GM06990 (cell line): ENCODE measurements around the gene CORO2B.

ENCODE experiments used
- DNase-seq: peaks from one replicate; pipeline ENCODE4 v3.0.0-alpha.2; 2011; ENCODE audit not compliant: insufficient read length; ENCODE audit errors: extremely low read depth
- H3K27me3 ChIP-seq: replicated peaks from 2 replicates; pipeline ENCODE4 v1.6.0; 2011; ENCODE audit warnings: low read length; ENCODE audit not compliant: control insufficient read depth, insufficient read depth
- H3K36me3 ChIP-seq: 2 replicates; pipeline ENCODE4 v1.5.1; 2011; ENCODE audit warnings: low read length; ENCODE audit not compliant: control insufficient read depth, insufficient read depth
- H3K4me3 ChIP-seq: replicated peaks from 2 replicates; pipeline ENCODE4 v1.5.1; 2011; ENCODE audit warnings: low read depth, mild to moderate bottlenecking, control low read depth, low read length
- CTCF ChIP-seq: IDR thresholded peaks from 2 replicates; pipeline ENCODE4 v1.5.1; 2011; ENCODE audit warnings: low read length, control low read depth, mild to moderate bottlenecking, inconsistent platforms; ENCODE audit not compliant: insufficient read depth, poor library complexity, severe bottlenecking

The CORO2B gene

GRCh38 chr15:68554721-68555678 is 23.8 kb upstream of the CORO2B start:
- no peak for TF ChIP-seq CTCF
- no peaks in the 10 kb centered on the region for H3K36me3 ChIP-seq
- DNase-seq = no peak
- no peak overlapping the region for H3K4me3 ChIP-seq
- H3K27me3 ChIP-seq = peaks cover 3% of the 10 kb centered on the region; the same call in 1 of the 2 replicates

- Histone ChIP-seq H3K27me3 (peaks cover 4% of the 10 kb centered on the region; the same call in 1 of the 2 replicates), H3K36me3 (no peaks in the 10 kb centered on the region), H3K4me3 (no peak overlapping the region)
- TF ChIP-seq CTCF = no peak
- no peak for DNase-seq
Observed at GRCh38 chr15:68555679-68556037, 23.1 kb upstream of the CORO2B start.

GRCh38 chr15:68556139-68556990 is 22.4 kb upstream of the CORO2B start:
- H3K27me3 ChIP-seq = peaks cover 4% of the 10 kb centered on the region; the same call in 1 of the 2 replicates
- no peak for TF ChIP-seq CTCF
- H3K4me3 ChIP-seq = no peak overlapping the region
- no peaks in the 10 kb centered on the region for H3K36me3 ChIP-seq
- no peak for DNase-seq

- Histone ChIP-seq H3K4me3 (no peak overlapping the region), H3K36me3 (no peaks in the 10 kb centered on the region), H3K27me3 (peaks cover 4% of the 10 kb centered on the region; the same call in 1 of the 2 replicates)
- no peak for DNase-seq
- TF ChIP-seq CTCF = no peak
Observed at GRCh38 chr15:68557469-68558317, 21.1 kb upstream of the CORO2B start.
